ENCODE measurements around the gene EVL. TPM values are rescaled to one million over a fixed set of nuclear protein-coding genes. Genes with fewer than 3 reads are reported as not detected.
"Not testable (repeated sequence)": the region's sequence is repeated elsewhere in the genome, so short reads cannot be mapped to it uniquely, and the experiment has no call there.

Gene EVL
- total and polyA plus RNA-seq, 2 donors (not counting 3 experiments of a cell fraction or from before 2014, with no cell fraction given): 34.6 to 62.5 TPM

DNA sequence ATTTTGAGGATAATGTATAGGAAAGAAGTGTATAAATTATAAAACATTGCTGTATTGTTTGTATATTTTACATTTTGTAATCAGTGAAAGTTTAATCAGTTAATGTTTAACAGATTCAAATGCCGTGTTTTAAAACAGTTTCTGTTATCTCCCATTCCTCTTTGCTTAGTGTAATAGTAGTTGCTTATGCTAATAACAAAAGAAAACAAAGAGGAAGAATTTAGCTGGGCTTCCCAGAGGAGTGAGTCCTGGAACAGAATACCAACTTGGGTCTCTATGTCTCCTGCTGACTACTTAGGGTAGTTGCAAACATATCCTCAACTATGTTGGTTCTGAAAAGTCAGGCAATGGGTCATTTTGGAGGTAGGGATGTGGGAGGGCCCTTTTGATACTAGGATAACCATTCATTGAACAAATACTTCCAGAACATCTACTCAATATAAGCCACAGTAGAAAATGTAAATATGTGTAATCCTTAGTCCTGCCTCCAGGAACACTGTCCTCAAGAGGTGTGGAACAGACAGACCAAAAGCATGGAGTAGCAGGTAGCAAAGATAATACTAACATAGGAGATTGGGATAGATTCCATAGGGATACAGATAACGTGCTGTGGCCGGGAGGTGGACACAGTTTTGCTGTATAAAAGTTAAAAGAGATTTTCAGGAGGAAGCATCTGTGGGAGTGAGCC, 36.1 kb upstream of the EVL start:
- Histone ChIP-seq H3K27ac (ENCODE audit: insufficient read depth, low read depth, low read length) (no peak overlapping the region), H3K9me3 (replicated peaks; ENCODE audit: control insufficient read depth, insufficient read depth, low read length) (no peaks in the 10 kb centered on the region), H3K27me3 (ENCODE audit: control insufficient read depth in 2 of 2, insufficient read depth in 2 of 2, low read length in 2 of 2) (no peaks in the 10 kb centered on the region), H4K20me1 (replicated peaks; ENCODE audit: control insufficient read depth, extremely low read depth, insufficient read depth, low read length) (no peaks in the 10 kb centered on the region), H3K4me2 (ENCODE audit: insufficient read depth, low read length) (no peak overlapping the region), H3K36me3 (ENCODE audit: control insufficient read depth in 2 of 2, extremely low read depth in 1 of 2, insufficient read depth in 2 of 2, low read length in 2 of 2) (no peaks in the 10 kb centered on the region), H3K79me2 (ENCODE audit: control insufficient read depth, insufficient read depth, low read length) (peaks cover 2% of the 10 kb centered on the region), H3K4me3 (replicated peaks in 1 of 3; ENCODE audit: insufficient read depth in 1 of 3, low read depth in 1 of 3, low read length in 3 of 3) (no peak overlapping the region), H3K9ac (replicated peaks; ENCODE audit: extremely low read depth, insufficient read depth, low read length) (no peak overlapping the region), H2AFZ (ENCODE audit: low read depth, low read length) (no peak overlapping the region), H3K9me1 (replicated peaks; ENCODE audit: control insufficient read depth, extremely low read depth, insufficient read depth, low read length) (no peaks in the 10 kb centered on the region), H3K4me1 (ENCODE audit: control insufficient read depth, extremely low read depth, insufficient read depth, low read length) (peaks cover 25% of the 10 kb centered on the region)
- CTCF ChIA-PET: no interaction called here
- POLR2A ChIA-PET: no interaction called here
- TF ChIP-seq EZH2 (IDR thresholded peaks at IDR 0.05; ENCODE audit: borderline replicate concordance, low read depth, low read length, severe bottlenecking): no peak
- TF ChIP-seq MYC (IDR thresholded peaks at IDR 0.05; ENCODE audit: low read depth, low read length): no peak
- TF ChIP-seq FOS (IDR thresholded peaks at IDR 0.05; ENCODE audit: borderline replicate concordance, insufficient read depth, low read length): no peak
- TF ChIP-seq, protein P1, sequence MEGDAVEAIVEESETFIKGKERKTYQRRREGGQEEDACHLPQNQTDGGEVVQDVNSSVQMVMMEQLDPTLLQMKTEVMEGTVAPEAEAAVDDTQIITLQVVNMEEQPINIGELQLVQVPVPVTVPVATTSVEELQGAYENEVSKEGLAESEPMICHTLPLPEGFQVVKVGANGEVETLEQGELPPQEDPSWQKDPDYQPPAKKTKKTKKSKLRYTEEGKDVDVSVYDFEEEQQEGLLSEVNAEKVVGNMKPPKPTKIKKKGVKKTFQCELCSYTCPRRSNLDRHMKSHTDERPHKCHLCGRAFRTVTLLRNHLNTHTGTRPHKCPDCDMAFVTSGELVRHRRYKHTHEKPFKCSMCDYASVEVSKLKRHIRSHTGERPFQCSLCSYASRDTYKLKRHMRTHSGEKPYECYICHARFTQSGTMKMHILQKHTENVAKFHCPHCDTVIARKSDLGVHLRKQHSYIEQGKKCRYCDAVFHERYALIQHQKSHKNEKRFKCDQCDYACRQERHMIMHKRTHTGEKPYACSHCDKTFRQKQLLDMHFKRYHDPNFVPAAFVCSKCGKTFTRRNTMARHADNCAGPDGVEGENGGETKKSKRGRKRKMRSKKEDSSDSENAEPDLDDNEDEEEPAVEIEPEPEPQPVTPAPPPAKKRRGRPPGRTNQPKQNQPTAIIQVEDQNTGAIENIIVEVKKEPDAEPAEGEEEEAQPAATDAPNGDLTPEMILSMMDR (IDR thresholded peaks at IDR 0.05; ENCODE audit: extremely low read depth in 1 of 2, insufficient read depth in 1 of 2, low read depth in 1 of 2, low read length in 2 of 2): no peak
- no peak for TF ChIP-seq JUN (IDR thresholded peaks at IDR 0.05; ENCODE audit: borderline replicate concordance, insufficient read depth, insufficient read length, low read depth)
- no peak for TF ChIP-seq POLR2A (IDR thresholded peaks at IDR 0.05; ENCODE audit: low read depth, low read length)
- TF ChIP-seq MAX (IDR thresholded peaks at IDR 0.05; ENCODE audit: insufficient read depth, insufficient read length): no peak
- no peak for TF ChIP-seq GATA2 (IDR thresholded peaks at IDR 0.05; ENCODE audit: insufficient read depth, insufficient read length, low read depth, low read length)
- no peak for TF ChIP-seq POLR2AphosphoS5 (IDR thresholded peaks at IDR 0.05; ENCODE audit: insufficient read depth, low read depth, low read length)
- intact Hi-C loops (cut with micrococcal nuclease) (no loop called here), dilution Hi-C loops (cut with MboI; ENCODE audit: extremely low pct_ligation_motif_present, low sequenced_read_pairs) (no loop called here)
- DNase-seq (ENCODE audit: low read depth, low spot score) (no peak), FAIRE-seq (no peak)
- BruUV-seq (replicated peaks): no TSS peak

- BruUV-seq (replicated peaks); dilution Hi-C loops (cut with MboI; ENCODE audit: extremely low pct_ligation_motif_present, low sequenced_read_pairs): not testable (repeated sequence)
- H3K4me1 ChIP-seq (ENCODE audit: control insufficient read depth, extremely low read depth, insufficient read depth, low read length): peaks cover 25% of the 10 kb centered on the region
Observed at GRCh38 chr14:100030006-100030405, 35.2 kb upstream of the EVL start.

More at GRCh38 chr14:100030006-100030405, 35.2 kb upstream of the EVL start:
- H3K9ac ChIP-seq (replicated peaks; ENCODE audit: extremely low read depth, insufficient read depth, low read length); H3K9me3 ChIP-seq (replicated peaks; ENCODE audit: control insufficient read depth, insufficient read depth, low read length); H3K27me3 ChIP-seq (ENCODE audit: control insufficient read depth in 2 of 2, insufficient read depth in 2 of 2, low read length in 2 of 2); H3K4me2 ChIP-seq (ENCODE audit: insufficient read depth, low read length); H4K20me1 ChIP-seq (replicated peaks; ENCODE audit: control insufficient read depth, extremely low read depth, insufficient read depth, low read length); H3K36me3 ChIP-seq (ENCODE audit: control insufficient read depth in 2 of 2, extremely low read depth in 1 of 2, insufficient read depth in 2 of 2, low read length in 2 of 2); FAIRE-seq; DNase-seq (ENCODE audit: low read depth, low spot score); POLR2A ChIA-PET; intact Hi-C loops (cut with micrococcal nuclease); H3K9me1 ChIP-seq (replicated peaks; ENCODE audit: control insufficient read depth, extremely low read depth, insufficient read depth, low read length); H3K79me2 ChIP-seq (ENCODE audit: control insufficient read depth, insufficient read depth, low read length); H2AFZ ChIP-seq (ENCODE audit: low read depth, low read length); H3K4me3 ChIP-seq (replicated peaks in 1 of 3; ENCODE audit: insufficient read depth in 1 of 3, low read depth in 1 of 3, low read length in 3 of 3): not testable (repeated sequence)
- CTCF ChIA-PET: interaction anchor here (1.4 to 2.8 kb wide), 3 partner anchors 21 to 163 kb away, joined by 3 to 12 read pairs (median 4); no protein-coding TSS in a partner anchor
- H3K27ac ChIP-seq (ENCODE audit: insufficient read depth, low read depth, low read length): peak overlapping the region; percentile 29

Measured in endothelial cell of umbilical vein (primary cell).